Panc1 (cell line): ENCODE results near the gene DCAF6. TPM values are rescaled to one million over a fixed set of nuclear protein-coding genes. Genes with fewer than 3 reads are reported as not detected.

Experiments
- ATAC-seq: fragments of 200-7000 bp; cut with Tn5 transposase; 2 replicates; pipeline ENCODE4 v1.9.1; 2020; ENCODE audit warnings: mild to moderate bottlenecking, moderate library complexity
- BruUV-seq: library from RNA; stranded (reverse); fragments of 400-500 nt; replicated peaks from 2 replicates; lab custom pipeline; 2021; lab: Mats Ljungman, UMichigan
- CTCF ChIA-PET: fragments of 300-600 bp; sonication (Branson Sonifier 250); formaldehyde crosslinking; loops from one replicate; lab custom pipeline; 2022; ENCODE audit warnings: antibody characterized with exemption; lab: Charles Lee
- POLR2A ChIA-PET: fragments of 300-600 bp; sonication (Branson Sonifier 250); formaldehyde crosslinking; loops from one replicate; lab custom pipeline; 2022; ENCODE audit warnings: antibody characterized with exemption; lab: Charles Lee
- DNase-seq: peaks from one replicate; pipeline ENCODE4 v3.0.0-alpha.2; 2010; ENCODE audit warnings: low read depth, low spot score
- H3K27ac ChIP-seq: 2 replicates; pipeline ENCODE4 v1.5.1; 2011; ENCODE audit warnings: mild to moderate bottlenecking, low read length, inconsistent platforms
- H3K27me3 ChIP-seq: fragments of 200-500 bp; sonication (Bioruptor generic); 2 replicates; pipeline ENCODE4 v1.6.0; 2014; ENCODE audit warnings: low read length, inconsistent platforms; ENCODE audit not compliant: control insufficient read depth, insufficient read depth
- H3K36me3 ChIP-seq: fragments of 200-500 bp; sonication (Bioruptor generic); 2 replicates; pipeline ENCODE4 v1.5.1; 2014; ENCODE audit warnings: inconsistent platforms, mild to moderate bottlenecking, low read length, moderate library complexity; ENCODE audit not compliant: control insufficient read depth, insufficient read depth
- H3K4me1 ChIP-seq: 2 replicates; pipeline ENCODE4 v1.5.1; 2011; ENCODE audit warnings: inconsistent platforms, mild to moderate bottlenecking, low read length, moderate library complexity; ENCODE audit not compliant: control insufficient read depth, insufficient read depth
- H3K4me3 ChIP-seq, 2 experiments: 2 replicates each; pipeline ENCODE4 v1.5.1; 2011 to 2012; ENCODE audit warnings: low read depth in 2 of 2, low read length in 2 of 2, mild to moderate bottlenecking in 2 of 2, inconsistent platforms in 1 of 2, moderate library complexity in 1 of 2
- H3K9me3 ChIP-seq: fragments of 200-500 bp; sonication (Bioruptor generic); 2 replicates; pipeline ENCODE4 v1.5.1; 2014; ENCODE audit warnings: low read depth, mild to moderate bottlenecking, inconsistent platforms, low read length, moderate library complexity; ENCODE audit not compliant: control insufficient read depth, insufficient read depth
- CTCF ChIP-seq: fragments of 450-650 bp; IDR thresholded peaks from 2 replicates; pipeline ENCODE4 v1.5.1; 2017; ENCODE audit warnings: mild to moderate bottlenecking
- POLR2AphosphoS5 ChIP-seq: IDR thresholded peaks from 2 replicates; pipeline ENCODE4 v1.6.1; 2012; ENCODE audit warnings: mild to moderate bottlenecking, low read depth, low read length, moderate library complexity
- REST ChIP-seq, 2 experiments: IDR thresholded peaks; 2 replicates each; pipeline ENCODE4 v1.6.1; 2011 to 2012; ENCODE audit warnings: low read depth in 2 of 2, control low read depth in 1 of 2, low read length in 1 of 2, mild to moderate bottlenecking in 1 of 2, moderate library complexity in 1 of 2; ENCODE audit not compliant: insufficient read depth in 1 of 2
- SIN3A ChIP-seq: IDR thresholded peaks from 2 replicates; pipeline ENCODE4 v1.6.1; 2012; ENCODE audit warnings: low read depth, mild to moderate bottlenecking, low read length, moderate library complexity, borderline replicate concordance; ENCODE audit not compliant: insufficient read depth
- TCF7L2 ChIP-seq: IDR thresholded peaks from 2 replicates; pipeline ENCODE4 v1.6.1; 2011; ENCODE audit warnings: mild to moderate bottlenecking, low read depth, low read length, inconsistent platforms
- in situ Hi-C: cut with HindIII; loops from 2 replicates; pipeline ENCODE4 v1.10.0; 2016; ENCODE audit warnings: low sequenced_read_pairs, low pct_unique_long_range_greater_than_20kb
- intact Hi-C: fragments of 100-400 bp; cut with micrococcal nuclease; formaldehyde crosslinking; loops from one replicate; pipeline ENCODE4 v1.10.0; 2022; ENCODE audit not compliant: unreplicated experiment
- total RNA-seq: library from RNA; stranded (reverse); gene quantifications from one replicate; pipeline ENCODE4 v1.2.1, GENCODE V29; 2021; ENCODE audit not compliant: unreplicated experiment

Gene DCAF6
- total RNA-seq, 1 experiment from 2014 or later: 67.7 TPM

DNA sequence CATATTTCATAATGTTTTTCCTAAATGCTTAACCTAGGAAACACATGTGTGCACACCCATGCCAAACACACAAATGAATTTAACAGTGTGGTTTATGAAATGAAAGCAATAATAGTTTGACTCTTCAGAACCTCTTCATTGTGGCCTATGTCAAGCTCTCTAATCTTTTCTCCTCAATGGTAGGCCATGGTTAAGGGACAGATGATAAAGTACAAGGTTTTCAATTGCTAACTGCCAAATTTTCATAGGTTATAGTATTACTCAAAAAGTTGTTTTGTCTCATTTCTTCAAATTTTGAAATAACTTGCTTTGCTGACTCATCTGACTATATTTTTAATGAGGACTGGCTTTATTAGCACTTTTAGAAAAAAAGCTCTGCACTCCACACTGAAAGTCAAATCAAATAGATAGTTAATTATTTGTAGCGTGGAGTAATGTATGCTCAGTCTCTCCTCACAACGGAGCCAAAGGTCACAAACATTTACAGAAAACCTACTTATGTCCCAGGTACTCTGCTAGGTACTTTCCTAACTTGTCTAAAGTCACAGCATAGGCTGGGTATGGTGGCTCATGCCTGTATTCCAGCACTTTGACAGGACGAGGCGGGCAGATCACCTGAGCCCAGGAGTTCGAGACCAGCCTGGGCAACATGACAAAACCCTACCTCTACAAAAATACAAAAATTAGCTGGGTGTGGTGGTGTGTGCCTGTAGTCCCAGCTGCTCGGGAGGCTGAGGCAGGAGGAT, 19.5 kb upstream of the DCAF6 start:
- in situ Hi-C loops (no loop called here), intact Hi-C loops (no loop called here)
- CTCF ChIA-PET: no interaction called here
- no peak overlapping the region for H3K4me3 ChIP-seq
- POLR2A ChIA-PET: no interaction called here
- no peak for TF ChIP-seq REST (IDR thresholded peaks at IDR 0.05; ENCODE audit: insufficient read depth in 1 of 2, low read depth in 2 of 2, low read length in 1 of 2)
- no peak for TF ChIP-seq POLR2AphosphoS5
- TF ChIP-seq CTCF: no peak
- TF ChIP-seq TCF7L2: no peak
- no peak for TF ChIP-seq SIN3A
- no peaks in the 10 kb centered on the region for H3K4me1 ChIP-seq
- no peaks in the 10 kb centered on the region; the same call in none of the 2 replicates for H3K36me3 ChIP-seq
- no peak overlapping the region for H3K27ac ChIP-seq
- DNase-seq (no peak), ATAC-seq (no peak)
- no peaks in the 10 kb centered on the region for H3K9me3 ChIP-seq
- no TSS peak for BruUV-seq
- no peaks in the 10 kb centered on the region for H3K27me3 ChIP-seq

GRCh38 chr1:167922023-167922422, 14.5 kb upstream of the DCAF6 start:
- ATAC-seq: no peak
- POLR2A ChIA-PET: interaction anchor here (0.6 kb wide), 1 partner anchor 10 kb away, joined by 3 read pairs; no protein-coding TSS in a partner anchor
- no peak for DNase-seq
- Histone ChIP-seq H3K27me3 (no peaks in the 10 kb centered on the region), H3K27ac (no peak overlapping the region), H3K9me3 (no peaks in the 10 kb centered on the region), H3K4me1 (peaks cover 15% of the 10 kb centered on the region), H3K4me3 (no peak overlapping the region), H3K36me3 (no peaks in the 10 kb centered on the region; the same call in 1 of the 2 replicates)
- CTCF ChIA-PET: no interaction called here
- BruUV-seq: no TSS peak
- in situ Hi-C loops (no loop called here), intact Hi-C loops (no loop called here)
- TF ChIP-seq REST (IDR thresholded peaks at IDR 0.05; ENCODE audit: insufficient read depth in 1 of 2, low read depth in 2 of 2, low read length in 1 of 2): no peak
- TF ChIP-seq POLR2AphosphoS5: no peak
- TF ChIP-seq TCF7L2: no peak
- TF ChIP-seq CTCF: no peak
- no peak for TF ChIP-seq SIN3A
